ENCODE results near the gene CYP4F8. TPM values are rescaled to one million over a fixed set of nuclear protein-coding genes. Genes with fewer than 3 reads are reported as not detected.

The CYP4F8 gene
- total RNA-seq, 4 donors from 2014 or later: not detected

- in situ Hi-C loops (cut with MboI; ENCODE audit: low sequenced_read_pairs in 4 of 4): loop anchor here in 3 of 4 donors (25.0 kb wide), 2 partner anchors 585 to 610 kb away; partner anchors contain the start of genes AP1M1 (in 2 of the 3), FAM32A (in 2 of the 3) and CIB3 (in 1 of the 3)
These were observed 37.7 kb upstream of the CYP4F8 start for GRCh38 chr19:15577184-15577771.

GRCh38 chr19:15583346-15583745 is 31.7 kb upstream of the CYP4F8 start:
- no peak overlapping the region for H3K4me3 ChIP-seq
- peaks cover 21 to 26% (median 23%) of the 10 kb centered on the region in 3 donors for H3K27me3 ChIP-seq
- H3K36me3 ChIP-seq: no peaks in the 10 kb centered on the region
- intact Hi-C loops (cut with DNase I; ENCODE audit: low total_unique reads) (no loop called here), in situ Hi-C loops (cut with MboI; ENCODE audit: low sequenced_read_pairs in 4 of 4) (loop anchor here in 3 of 4 donors (25.0 kb wide), 2 partner anchors 579 to 604 kb away; partner anchors contain the start of genes AP1M1 (in 2 of the 3), FAM32A (in 2 of the 3) and CIB3 (in 1 of the 3))
- no peaks in the 10 kb centered on the region for H3K4me1 ChIP-seq
- no peaks in the 10 kb centered on the region for H3K9me3 ChIP-seq
- no peak for DNase-seq
- TF ChIP-seq, protein P1, sequence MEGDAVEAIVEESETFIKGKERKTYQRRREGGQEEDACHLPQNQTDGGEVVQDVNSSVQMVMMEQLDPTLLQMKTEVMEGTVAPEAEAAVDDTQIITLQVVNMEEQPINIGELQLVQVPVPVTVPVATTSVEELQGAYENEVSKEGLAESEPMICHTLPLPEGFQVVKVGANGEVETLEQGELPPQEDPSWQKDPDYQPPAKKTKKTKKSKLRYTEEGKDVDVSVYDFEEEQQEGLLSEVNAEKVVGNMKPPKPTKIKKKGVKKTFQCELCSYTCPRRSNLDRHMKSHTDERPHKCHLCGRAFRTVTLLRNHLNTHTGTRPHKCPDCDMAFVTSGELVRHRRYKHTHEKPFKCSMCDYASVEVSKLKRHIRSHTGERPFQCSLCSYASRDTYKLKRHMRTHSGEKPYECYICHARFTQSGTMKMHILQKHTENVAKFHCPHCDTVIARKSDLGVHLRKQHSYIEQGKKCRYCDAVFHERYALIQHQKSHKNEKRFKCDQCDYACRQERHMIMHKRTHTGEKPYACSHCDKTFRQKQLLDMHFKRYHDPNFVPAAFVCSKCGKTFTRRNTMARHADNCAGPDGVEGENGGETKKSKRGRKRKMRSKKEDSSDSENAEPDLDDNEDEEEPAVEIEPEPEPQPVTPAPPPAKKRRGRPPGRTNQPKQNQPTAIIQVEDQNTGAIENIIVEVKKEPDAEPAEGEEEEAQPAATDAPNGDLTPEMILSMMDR (IDR thresholded peaks at IDR 0.05 in 4 of 5, conservative IDR thresholded peaks at IDR 0.05 in 1 of 5): no peak
- TF ChIP-seq POLR2A (IDR thresholded peaks at IDR 0.05): no peak
- ATAC-seq: no peak
- no peak overlapping the region for H3K27ac ChIP-seq

More at GRCh38 chr19:15577184-15577771, 37.7 kb upstream of the CYP4F8 start:
- H3K27me3 ChIP-seq: peaks cover 0 to 10% (median 0%) of the 10 kb centered on the region in 3 donors
- no peaks in the 10 kb centered on the region for H3K4me1 ChIP-seq
- no peak overlapping the region for H3K4me3 ChIP-seq
- no peaks in the 10 kb centered on the region for H3K9me3 ChIP-seq
- ATAC-seq (no peak), DNase-seq (no peak)
- no peak overlapping the region for H3K27ac ChIP-seq
- no peaks in the 10 kb centered on the region for H3K36me3 ChIP-seq
- intact Hi-C loops (cut with DNase I; ENCODE audit: low total_unique reads): no loop called here
- no peak for TF ChIP-seq POLR2A (IDR thresholded peaks at IDR 0.05)
- TF ChIP-seq, protein P1 (IDR thresholded peaks at IDR 0.05 in 4 of 5, conservative IDR thresholded peaks at IDR 0.05 in 1 of 5): no peak

DNA sequence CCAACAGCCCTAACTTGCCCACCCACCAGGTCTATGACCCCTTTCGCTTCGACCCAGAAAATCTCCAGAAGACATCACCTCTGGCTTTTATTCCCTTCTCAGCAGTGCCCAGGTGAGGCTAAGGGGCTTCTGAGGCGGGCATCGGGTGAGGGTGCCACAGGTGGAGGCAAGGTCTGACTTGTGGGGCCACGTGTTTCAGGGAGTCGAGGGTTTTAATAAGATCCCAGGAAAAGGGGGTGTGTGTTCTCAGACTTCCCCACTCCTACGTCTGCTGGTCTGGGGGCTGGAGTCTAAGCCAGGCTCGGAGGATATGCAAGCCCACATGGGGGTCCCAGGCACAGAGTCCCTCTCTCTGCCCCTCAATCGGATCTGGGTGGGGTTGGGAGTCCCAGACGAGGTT is 30.9 kb upstream of the CYP4F8 start:
- intact Hi-C loops (cut with DNase I; ENCODE audit: low total_unique reads): no loop called here
- Histone ChIP-seq H3K36me3 (no peaks in the 10 kb centered on the region), H3K27me3 (peaks cover 21 to 25% (median 23%) of the 10 kb centered on the region in 3 donors)

DNA sequence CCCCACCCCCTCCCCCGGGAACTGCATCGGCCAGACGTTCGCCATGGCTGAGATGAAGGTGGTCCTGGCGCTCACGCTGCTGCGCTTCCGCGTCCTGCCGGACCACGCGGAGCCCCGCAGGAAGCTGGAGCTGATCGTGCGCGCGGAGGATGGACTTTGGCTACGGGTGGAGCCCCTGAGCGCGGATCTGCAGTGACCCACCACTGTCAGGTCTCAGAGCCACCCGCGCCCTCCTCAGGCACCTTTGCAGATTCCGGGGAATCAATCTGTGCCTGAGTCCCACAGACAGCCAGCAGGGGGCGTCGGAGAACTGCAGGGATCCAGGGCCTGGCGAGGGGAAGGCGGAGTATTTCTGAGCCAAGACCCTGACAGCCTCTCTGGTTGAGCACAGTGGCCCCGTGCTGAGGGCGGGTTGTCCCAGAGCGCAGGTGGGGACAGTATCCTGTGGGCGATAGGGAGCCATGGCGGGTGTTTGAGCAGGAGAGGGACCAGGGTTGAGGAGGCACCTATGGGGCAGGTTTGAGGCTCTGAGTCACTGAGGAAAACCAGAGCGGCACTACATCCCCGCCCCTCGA is 30.4 kb upstream of the CYP4F8 start:
- Histone ChIP-seq H3K9me3 (no peaks in the 10 kb centered on the region), H3K36me3 (no peaks in the 10 kb centered on the region), H3K27ac (no peak overlapping the region), H3K4me1 (no peaks in the 10 kb centered on the region), H3K27me3 (peaks cover 21 to 25% (median 23%) of the 10 kb centered on the region in 3 donors), H3K4me3 (no peak overlapping the region)
- intact Hi-C loops (cut with DNase I; ENCODE audit: low total_unique reads) (no loop called here), in situ Hi-C loops (cut with MboI; ENCODE audit: low sequenced_read_pairs in 4 of 4) (loop anchor here in 3 of 4 donors (25.0 kb wide), 2 partner anchors 578 to 603 kb away; partner anchors contain the start of genes AP1M1 (in 2 of the 3), FAM32A (in 2 of the 3) and CIB3 (in 1 of the 3))
- TF ChIP-seq, protein P1 (IDR thresholded peaks at IDR 0.05 in 4 of 5, conservative IDR thresholded peaks at IDR 0.05 in 1 of 5): peak; percentile 47 to 76 (median 65)
- TF ChIP-seq POLR2A (IDR thresholded peaks at IDR 0.05): no peak
- DNase-seq: peak; percentile 17 to 29
- ATAC-seq: no peak

More for the DNA sequence above, 30.9 kb upstream of the CYP4F8 start:
- H3K4me1 ChIP-seq: no peaks in the 10 kb centered on the region
- no peaks in the 10 kb centered on the region for H3K9me3 ChIP-seq
- no peak overlapping the region for H3K27ac ChIP-seq
- H3K4me3 ChIP-seq: no peak overlapping the region
- ATAC-seq (no peak), DNase-seq (no peak)
- TF ChIP-seq, protein P1 (IDR thresholded peaks at IDR 0.05 in 4 of 5, conservative IDR thresholded peaks at IDR 0.05 in 1 of 5): no peak
- no peak for TF ChIP-seq POLR2A (IDR thresholded peaks at IDR 0.05)
- in situ Hi-C loops (cut with MboI; ENCODE audit: low sequenced_read_pairs in 4 of 4): loop anchor here in 3 of 4 donors (25.0 kb wide), 2 partner anchors 578 to 603 kb away; partner anchors contain the start of genes AP1M1 (in 2 of the 3), FAM32A (in 2 of the 3) and CIB3 (in 1 of the 3)

Data from gastrocnemius medialis (tissue), 4 donors.